ENCODE measurements around the gene BACH2. TPM values are rescaled to one million over a fixed set of nuclear protein-coding genes. Genes with fewer than 3 reads are reported as not detected.

Gene BACH2
- total and polyA plus RNA-seq, 9 of the 15 experiments (the other 6 are each of a cell fraction or from before 2014, with no cell fraction given), result 0.06 to 3.1 (median 0.59) TPM

DNA sequence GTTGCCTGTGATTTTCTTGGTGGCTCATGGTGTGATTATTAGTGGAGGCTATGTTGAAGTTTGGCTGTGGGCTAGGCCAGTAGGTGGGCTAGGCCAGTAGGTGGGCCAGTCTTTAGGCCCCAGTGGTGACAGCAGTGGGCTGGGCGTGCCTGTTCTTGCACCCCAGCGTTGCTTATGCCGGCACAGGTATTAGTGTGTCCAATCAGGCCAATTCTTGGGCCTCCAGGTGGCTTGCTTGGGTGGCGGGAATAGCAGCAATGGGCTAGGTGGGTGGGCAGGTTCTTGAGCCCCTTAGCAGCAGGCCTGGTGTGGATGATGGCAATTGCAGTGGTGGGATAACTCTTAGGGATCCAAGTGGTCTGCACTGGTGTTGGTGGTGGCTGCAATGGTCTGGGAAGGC is 379.4 kb downstream of the BACH2 start:
- in situ Hi-C loops (cut with MboI) (no loop called here), intact Hi-C loops (cut with micrococcal nuclease) (no loop called here)
- ATAC-seq (no peak), DNase-seq (ENCODE audit: extremely low read depth in 1 of 4, low spot score in 3 of 4) (no peak), FAIRE-seq (no peak)
- Histone ChIP-seq H3K27me3 (ENCODE audit: control insufficient read depth in 2 of 2, insufficient read depth in 2 of 2, low read length in 2 of 2) (peaks cover 0 to 13% of the 10 kb centered on the region in 2 experiments; a peak in 2 of 5 replicates), H3K36me3 (ENCODE audit: control insufficient read depth, insufficient read depth, low read length) (no peaks in the 10 kb centered on the region), H3K4me1 (replicated peaks in 1 of 2; ENCODE audit: control insufficient read depth in 2 of 2, insufficient read depth in 2 of 2, low read length in 2 of 2) (no peaks in the 10 kb centered on the region), H3K79me2 (ENCODE audit: control insufficient read depth, insufficient read depth, low read length) (no peaks in the 10 kb centered on the region), H3K9ac (ENCODE audit: insufficient read depth in 1 of 2, low read depth in 2 of 2, low read length in 2 of 2) (no peak overlapping the region), H2AFZ (ENCODE audit: low read depth, low read length) (no peak overlapping the region), H3K9me1 (ENCODE audit: control insufficient read depth, insufficient read depth, low read length) (no peaks in the 10 kb centered on the region), H3K4me2 (ENCODE audit: insufficient read depth, low read length) (no peak overlapping the region), H3K9me3 (replicated peaks; ENCODE audit: control insufficient read depth, insufficient read depth, low read depth, low read length) (no peaks in the 10 kb centered on the region), H3K4me3 (no peak overlapping the region), H3K27ac (ENCODE audit: extremely low read depth, low read depth, low read length) (no peak overlapping the region), H4K20me1 (replicated peaks; ENCODE audit: control insufficient read depth, insufficient read depth, low read length) (no peaks in the 10 kb centered on the region)
- CTCF ChIA-PET (ENCODE audit: low intra/inter-chr PET ratio), result no interaction called here
- POLR2A ChIA-PET, result no interaction called here
- TF ChIP-seq MYC (IDR thresholded peaks at IDR 0.05; ENCODE audit: low read depth, low read length), result no peak
- TF ChIP-seq MYC (CRISPR knock-in tag; IDR thresholded peaks at IDR 0.05; ENCODE audit: borderline replicate concordance, low read depth), result no peak
- TF ChIP-seq SMARCE1 (IDR thresholded peaks at IDR 0.05), result no peak
- TF ChIP-seq LEF1 (IDR thresholded peaks at IDR 0.05), result no peak
- TF ChIP-seq ZNF12 (CRISPR knock-in tag; IDR thresholded peaks at IDR 0.05), result no peak
- no peak for TF ChIP-seq ZNF143 (CRISPR knock-in tag; IDR thresholded peaks at IDR 0.05)
- no peak for TF ChIP-seq NCOA2 (IDR thresholded peaks at IDR 0.05; ENCODE audit: partially characterized antibody in 2 of 2)
- no peak for TF ChIP-seq NONO (IDR thresholded peaks at IDR 0.05; ENCODE audit: low read depth in 2 of 2, low read length in 1 of 2)
- no peak for TF ChIP-seq SRSF9 (IDR thresholded peaks at IDR 0.05; ENCODE audit: borderline replicate concordance, low read depth, low read length)
- TF ChIP-seq ZNF232 (CRISPR knock-in tag; IDR thresholded peaks at IDR 0.05), result no peak
- TF ChIP-seq ZEB2 (IDR thresholded peaks at IDR 0.05), result no peak
- no peak for TF ChIP-seq ZNF764 (CRISPR knock-in tag; IDR thresholded peaks at IDR 0.05; ENCODE audit: low read depth)
- TF ChIP-seq NBN (IDR thresholded peaks at IDR 0.05; ENCODE audit: low read depth), result no peak
- no peak for TF ChIP-seq ZBTB17 (CRISPR knock-in tag; IDR thresholded peaks at IDR 0.05)
- no peak for TF ChIP-seq DNMT1 (IDR thresholded peaks at IDR 0.05)
- TF ChIP-seq ZZZ3 (IDR thresholded peaks at IDR 0.05), result no peak
- no peak for TF ChIP-seq KLF6 (CRISPR knock-in tag; IDR thresholded peaks at IDR 0.05; ENCODE audit: borderline replicate concordance)
- BruUV-seq (replicated peaks), result no TSS peak
- WGBS (ENCODE audit: insufficient coverage, low coverage, missing lambda C conversion rate), result 3% methylated on average over 4 of the region's 4 CpGs

Measured in K562 (cell line).